PC-3 (cell line): ENCODE results near the gene LIPC. TPM values are rescaled to one million over a fixed set of nuclear protein-coding genes. Genes with fewer than 3 reads are reported as not detected.

Source experiments
- ATAC-seq: fragments of 200-7000 bp; cut with Tn5 transposase; 2 replicates; pipeline ENCODE4 v1.9.1; 2020; ENCODE audit warnings: mild to moderate bottlenecking, moderate library complexity
- BruUV-seq: library from RNA; stranded (reverse); fragments of 400-500 nt; replicated peaks from 2 replicates; lab custom pipeline; 2021; lab: Mats Ljungman, UMichigan
- CTCF ChIA-PET: fragments of 300-600 bp; sonication (Branson Sonifier 250); formaldehyde crosslinking; loops from one replicate; lab custom pipeline; 2022; ENCODE audit warnings: antibody characterized with exemption; lab: Charles Lee
- POLR2A ChIA-PET: fragments of 300-600 bp; sonication (Branson Sonifier 250); formaldehyde crosslinking; loops from one replicate; lab custom pipeline; 2022; ENCODE audit warnings: antibody characterized with exemption; ENCODE audit not compliant: unreplicated experiment; lab: Charles Lee
- DNase-seq: peaks from one replicate; pipeline ENCODE4 v3.0.0-alpha.2; 2015
- H2AFZ ChIP-seq: fragments of 300-600 bp; sonication (generic); 2 replicates; pipeline ENCODE4 v1.6.0; 2016; ENCODE audit warnings: antibody characterized with exemption, low read length
- H3F3A ChIP-seq: fragments of 300-600 bp; sonication (generic); one replicate; pipeline ENCODE4 v1.6.0; 2017; ENCODE audit warnings: antibody characterized with exemption, low read length, control low read depth, mild to moderate bottlenecking; ENCODE audit not compliant: unreplicated experiment
- H3K27ac ChIP-seq: fragments of 300-600 bp; sonication (generic); 2 replicates; pipeline ENCODE4 v1.5.1; 2016; ENCODE audit warnings: mild to moderate bottlenecking, low read length
- H3K27me3 ChIP-seq: fragments of 300-600 bp; sonication (generic); 2 replicates; pipeline ENCODE4 v1.6.1; 2016; ENCODE audit warnings: low read length, mixed read lengths
- H3K36me3 ChIP-seq: fragments of 300-600 bp; sonication (generic); 2 replicates; pipeline ENCODE4 v1.6.1; 2016; ENCODE audit warnings: low read depth, mixed run types, low read length, mixed read lengths
- H3K4me1 ChIP-seq: fragments of 300-600 bp; sonication (generic); 2 replicates; pipeline ENCODE4 v1.5.1; 2016; ENCODE audit warnings: low read length; ENCODE audit not compliant: insufficient read depth
- H3K4me2 ChIP-seq: fragments of 300-600 bp; sonication (generic); 2 replicates; pipeline ENCODE4 v1.6.0; 2016; ENCODE audit warnings: low read length
- H3K4me3 ChIP-seq: fragments of 300-600 bp; sonication (generic); 2 replicates; pipeline ENCODE4 v1.5.1; 2016; ENCODE audit warnings: mild to moderate bottlenecking, low read length, mixed read lengths
- H3K79me2 ChIP-seq: fragments of 300-600 bp; sonication (generic); 2 replicates; pipeline ENCODE4 v1.6.1; 2017; ENCODE audit warnings: low read length, mixed read lengths
- H3K9ac ChIP-seq: fragments of 300-600 bp; sonication (generic); 2 replicates; pipeline ENCODE4 v1.6.0; 2016; ENCODE audit warnings: mild to moderate bottlenecking, low read length
- H3K9me2 ChIP-seq: fragments of 300-600 bp; sonication (generic); replicated peaks from 2 replicates; pipeline ENCODE4 v1.6.1; 2016; ENCODE audit warnings: mixed run types, low read length, mixed read lengths
- H3K9me3 ChIP-seq: fragments of 300-600 bp; sonication (generic); 2 replicates; pipeline ENCODE4 v1.6.1; 2016; ENCODE audit warnings: low read length, mixed read lengths
- H4K20me1 ChIP-seq: fragments of 300-600 bp; sonication (generic); 2 replicates; pipeline ENCODE4 v1.6.1; 2016; ENCODE audit warnings: low read length, mixed read lengths
- EZH2 ChIP-seq: fragments of 300-600 bp; sonication (generic); IDR thresholded peaks from one replicate; pipeline ENCODE4 v1.6.1; 2017; ENCODE audit warnings: antibody characterized with exemption, mild to moderate bottlenecking, low read length; ENCODE audit not compliant: unreplicated experiment
- EZH2phosphoT487 ChIP-seq: fragments of 300-600 bp; sonication (generic); IDR thresholded peaks from 2 replicates; pipeline ENCODE4 v1.6.1; 2018; ENCODE audit warnings: mild to moderate bottlenecking, antibody characterized with exemption, low read length, borderline replicate concordance
- intact Hi-C: fragments of 100-400 bp; cut with micrococcal nuclease; formaldehyde crosslinking; loops from 2 replicates; pipeline ENCODE4 v1.9.0; 2023
- total RNA-seq: library from RNA; depleted of rRNA; stranded (reverse); fragments of >200 nt; gene quantifications from 2 replicates; pipeline ENCODE4 v1.2.3, GENCODE V29; 2014
- TF ChIP-seq, protein P1 (sequence below): fragments of 300-600 bp; sonication (generic); conservative IDR thresholded peaks from 2 replicates; pipeline ENCODE4 v1.5.1; 2017; ENCODE audit warnings: antibody characterized with exemption, low read depth, mild to moderate bottlenecking, low read length

The LIPC gene
- total RNA-seq, 1 experiment from 2014 or later, result not detected

DNA sequence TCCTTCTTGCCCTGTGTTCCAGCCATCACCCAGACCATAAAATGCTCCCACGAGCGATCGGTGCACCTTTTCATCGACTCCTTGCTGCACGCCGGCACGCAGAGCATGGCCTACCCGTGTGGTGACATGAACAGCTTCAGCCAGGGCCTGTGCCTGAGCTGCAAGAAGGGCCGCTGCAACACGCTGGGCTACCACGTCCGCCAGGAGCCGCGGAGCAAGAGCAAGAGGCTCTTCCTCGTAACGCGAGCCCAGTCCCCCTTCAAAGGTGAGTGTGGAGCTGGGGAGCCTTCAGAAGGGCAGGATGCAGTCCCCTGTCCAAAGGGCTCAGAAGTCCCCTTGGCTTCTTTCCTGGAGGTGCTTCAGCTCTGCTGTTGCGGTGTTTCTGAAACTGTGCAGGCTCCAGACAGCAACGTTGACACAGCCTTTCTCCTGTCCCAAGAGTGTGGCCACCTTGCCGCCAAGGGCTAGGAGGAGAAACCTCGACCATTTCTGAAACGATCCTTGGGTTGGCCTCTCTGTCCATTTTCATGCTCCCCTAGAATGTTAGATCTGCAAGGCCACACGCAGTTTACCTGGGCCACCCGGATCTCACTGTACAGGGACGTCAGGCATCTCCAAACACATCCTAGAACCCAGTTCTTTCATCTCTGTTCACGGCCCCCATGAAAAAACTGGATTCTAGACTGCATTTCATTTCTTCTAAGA is 116.7 kb downstream of the LIPC start:
- Histone ChIP-seq H3K9me2 (no peaks in the 10 kb centered on the region), H4K20me1 (no peaks in the 10 kb centered on the region), H3K27me3 (no peaks in the 10 kb centered on the region), H3K4me2 (no peak overlapping the region), H3K79me2 (no peaks in the 10 kb centered on the region), H3K4me1 (peaks cover 37% of the 10 kb centered on the region), H3F3A (no peaks in the 10 kb centered on the region), H3K9me3 (no peaks in the 10 kb centered on the region), H3K27ac (no peak overlapping the region), H3K4me3 (no peak overlapping the region), H3K9ac (no peak overlapping the region), H2AFZ (no peak overlapping the region), H3K36me3 (no peaks in the 10 kb centered on the region)
- ChIA-PET POLR2A (no interaction called here), CTCF (no interaction called here)
- DNase-seq (no peak), ATAC-seq (no peak)
- intact Hi-C loops, result no loop called here
- TF ChIP-seq, protein P1, sequence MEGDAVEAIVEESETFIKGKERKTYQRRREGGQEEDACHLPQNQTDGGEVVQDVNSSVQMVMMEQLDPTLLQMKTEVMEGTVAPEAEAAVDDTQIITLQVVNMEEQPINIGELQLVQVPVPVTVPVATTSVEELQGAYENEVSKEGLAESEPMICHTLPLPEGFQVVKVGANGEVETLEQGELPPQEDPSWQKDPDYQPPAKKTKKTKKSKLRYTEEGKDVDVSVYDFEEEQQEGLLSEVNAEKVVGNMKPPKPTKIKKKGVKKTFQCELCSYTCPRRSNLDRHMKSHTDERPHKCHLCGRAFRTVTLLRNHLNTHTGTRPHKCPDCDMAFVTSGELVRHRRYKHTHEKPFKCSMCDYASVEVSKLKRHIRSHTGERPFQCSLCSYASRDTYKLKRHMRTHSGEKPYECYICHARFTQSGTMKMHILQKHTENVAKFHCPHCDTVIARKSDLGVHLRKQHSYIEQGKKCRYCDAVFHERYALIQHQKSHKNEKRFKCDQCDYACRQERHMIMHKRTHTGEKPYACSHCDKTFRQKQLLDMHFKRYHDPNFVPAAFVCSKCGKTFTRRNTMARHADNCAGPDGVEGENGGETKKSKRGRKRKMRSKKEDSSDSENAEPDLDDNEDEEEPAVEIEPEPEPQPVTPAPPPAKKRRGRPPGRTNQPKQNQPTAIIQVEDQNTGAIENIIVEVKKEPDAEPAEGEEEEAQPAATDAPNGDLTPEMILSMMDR, result no peak
- no peak for TF ChIP-seq EZH2
- TF ChIP-seq EZH2phosphoT487, result no peak
- no TSS peak for BruUV-seq

DNA sequence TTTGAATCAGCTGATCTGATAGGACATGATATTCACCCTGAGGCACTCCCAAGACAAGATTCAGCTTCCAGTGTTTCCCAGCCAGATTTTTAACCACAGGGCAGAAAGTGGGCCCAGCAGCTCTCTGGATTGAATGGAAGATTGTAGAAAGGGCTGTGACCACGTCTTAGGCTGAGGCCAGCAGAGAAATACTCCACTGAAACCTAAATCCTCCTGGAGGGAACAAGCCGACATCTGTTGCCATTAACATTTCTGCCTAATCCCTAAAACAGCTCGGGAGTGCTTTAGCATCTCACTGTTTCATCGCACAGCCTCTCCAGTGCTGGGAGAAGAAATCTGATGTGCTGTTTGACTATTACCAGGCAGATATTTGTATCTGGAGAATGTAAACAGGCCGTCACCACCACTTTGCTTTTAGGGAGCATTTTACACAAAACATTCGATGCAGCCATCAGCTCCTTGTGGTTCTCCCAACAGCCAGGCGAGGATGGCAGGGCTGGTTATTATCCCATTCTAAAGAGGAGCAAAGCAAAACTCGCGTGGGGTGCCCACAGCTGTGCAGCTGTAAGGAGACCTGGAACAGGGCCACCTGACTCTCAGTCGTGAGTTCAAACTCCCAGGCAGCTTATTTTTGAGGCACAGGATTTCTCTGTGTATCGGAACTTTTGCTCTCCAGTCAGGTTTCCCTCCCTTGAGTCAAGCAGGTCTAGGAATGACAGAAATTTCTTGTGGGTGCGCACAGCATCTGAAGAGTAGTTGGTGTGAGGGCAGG is 117.4 kb downstream of the LIPC start:
- H3K4me2 ChIP-seq, result no peak overlapping the region
- H3K9me2 ChIP-seq, result no peaks in the 10 kb centered on the region
- no peak overlapping the region for H3K27ac ChIP-seq
- no peak for TF ChIP-seq EZH2phosphoT487
- no peak for TF ChIP-seq EZH2
- TF ChIP-seq, protein P1, result no peak
- no peak for ATAC-seq
- intact Hi-C loops, result no loop called here
- H3K4me3 ChIP-seq, result no peak overlapping the region
- H4K20me1 ChIP-seq, result no peaks in the 10 kb centered on the region
- no peaks in the 10 kb centered on the region for H3K9me3 ChIP-seq
- H3K79me2 ChIP-seq, result no peaks in the 10 kb centered on the region
- peaks cover 37% of the 10 kb centered on the region for H3K4me1 ChIP-seq
- POLR2A ChIA-PET, result no interaction called here
- H3K9ac ChIP-seq, result no peak overlapping the region
- no peaks in the 10 kb centered on the region for H3F3A ChIP-seq
- CTCF ChIA-PET, result no interaction called here
- BruUV-seq, result no TSS peak
- no peak for DNase-seq
- H2AFZ ChIP-seq, result no peak overlapping the region
- no peaks in the 10 kb centered on the region for H3K36me3 ChIP-seq
- H3K27me3 ChIP-seq, result no peaks in the 10 kb centered on the region

DNA sequence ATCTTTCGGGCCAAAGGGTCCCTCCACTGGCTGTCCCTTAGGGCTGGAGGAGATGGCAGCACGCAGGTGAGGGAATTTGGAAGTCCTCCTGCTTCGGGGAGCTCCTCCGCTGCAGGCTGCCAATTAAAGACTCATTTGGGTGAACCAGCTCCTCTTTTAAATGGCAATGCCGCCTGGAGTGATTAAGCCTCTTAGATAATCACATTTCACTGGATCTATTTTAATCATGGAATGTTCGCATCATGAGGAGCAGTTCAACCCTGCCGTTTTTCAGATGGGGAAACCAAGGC is 117.9 kb downstream of the LIPC start:
- Histone ChIP-seq H3K9me2 (no peaks in the 10 kb centered on the region), H3K4me2 (no peak overlapping the region), H3K36me3 (no peaks in the 10 kb centered on the region), H3K27ac (no peak overlapping the region), H4K20me1 (no peaks in the 10 kb centered on the region), H3F3A (no peaks in the 10 kb centered on the region), H3K9me3 (no peaks in the 10 kb centered on the region), H3K79me2 (no peaks in the 10 kb centered on the region), H3K4me3 (no peak overlapping the region), H3K9ac (no peak overlapping the region), H2AFZ (no peak overlapping the region), H3K4me1 (peaks cover 37% of the 10 kb centered on the region), H3K27me3 (no peaks in the 10 kb centered on the region)
- DNase-seq, result no peak
- CTCF ChIA-PET, result no interaction called here
- no TSS peak for BruUV-seq
- POLR2A ChIA-PET, result no interaction called here
- no peak for TF ChIP-seq EZH2phosphoT487
- TF ChIP-seq, protein P1, result no peak
- TF ChIP-seq EZH2, result no peak
- no peak for ATAC-seq
- intact Hi-C loops, result no loop called here
